Iris pigment epithelial cell (primary cell): ENCODE measurements around the gene SGIP1.
"Not testable (repeated sequence)": the region's sequence is repeated elsewhere in the genome, so short reads cannot be mapped to it uniquely, and the experiment has no call there.

Experiments used
- DNase-seq: peaks from one replicate; pipeline ENCODE4 v3.0.0-alpha.2; 2011; ENCODE audit warnings: low read depth

Gene SGIP1

DNA sequence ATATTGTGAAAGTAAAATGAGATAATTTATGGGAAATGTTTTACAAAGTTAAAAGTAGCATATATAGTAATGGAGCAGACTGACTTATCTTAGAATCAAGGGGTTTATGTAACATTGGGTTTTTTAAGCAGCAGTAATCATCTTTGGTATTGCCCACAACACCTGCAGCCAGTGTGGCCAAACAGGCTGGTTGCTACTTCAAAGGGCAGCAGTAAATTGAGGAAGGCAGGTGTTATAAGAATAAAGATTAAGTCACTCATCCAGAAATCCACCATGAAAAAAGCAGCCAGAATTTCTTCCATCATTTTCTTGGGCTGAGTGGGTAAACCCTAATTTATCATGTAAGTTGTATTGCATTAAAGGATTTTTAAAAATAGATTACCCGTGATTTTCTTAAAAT is 235.0 kb downstream of the SGIP1 start:
- no peak for DNase-seq

- DNase-seq, result no peak
Measured at GRCh38 chr1:66769512-66770229, 235.7 kb downstream of the SGIP1 start.

DNA sequence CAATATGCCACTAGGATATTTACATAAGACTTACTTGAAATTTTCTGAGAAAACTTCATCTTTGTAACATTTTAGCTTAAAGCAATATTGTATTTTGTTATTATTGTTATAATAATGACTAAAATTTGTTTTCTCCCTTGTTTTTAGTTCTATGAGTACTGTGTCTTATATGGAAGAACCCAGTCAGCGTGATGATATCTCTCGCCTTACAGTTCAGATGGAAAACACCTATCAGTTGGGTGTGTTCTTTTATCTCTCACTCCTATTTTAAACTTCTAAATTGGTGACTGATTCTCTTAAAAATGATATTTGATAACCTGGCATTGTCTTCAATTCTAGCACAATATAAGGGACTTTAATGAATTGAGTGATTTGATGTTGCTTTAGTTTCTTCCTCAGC is 236.3 kb downstream of the SGIP1 start:
- no peak for DNase-seq

GRCh38 chr1:66770694-66771093 is 236.7 kb downstream of the SGIP1 start:
- no peak for DNase-seq

GRCh38 chr1:66773227-66773626 is 239.3 kb downstream of the SGIP1 start:
- no peak for DNase-seq

- DNase-seq, result no peak
Measured at GRCh38 chr1:66774438-66774837, 240.5 kb downstream of the SGIP1 start.

DNA sequence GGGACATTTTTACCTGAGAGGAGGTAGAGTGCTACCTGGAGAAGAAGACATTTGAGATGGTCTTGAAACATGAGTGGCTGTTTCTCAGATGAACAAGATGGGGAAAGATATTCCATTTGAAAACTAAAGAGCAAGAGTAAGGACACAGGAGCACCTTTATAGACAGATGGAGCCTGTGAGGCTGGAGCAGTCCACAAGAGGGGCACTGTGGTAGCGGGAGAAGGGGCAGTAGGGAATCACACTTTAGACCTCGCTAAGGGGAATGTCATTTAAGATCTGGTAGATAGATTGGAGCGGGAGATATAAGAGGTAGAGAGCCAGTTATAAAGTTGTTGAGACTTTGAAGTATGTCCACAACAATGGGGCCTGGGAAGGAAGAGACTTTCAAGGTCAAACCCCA is 241.7 kb downstream of the SGIP1 start:
- DNase-seq, result no peak

DNA sequence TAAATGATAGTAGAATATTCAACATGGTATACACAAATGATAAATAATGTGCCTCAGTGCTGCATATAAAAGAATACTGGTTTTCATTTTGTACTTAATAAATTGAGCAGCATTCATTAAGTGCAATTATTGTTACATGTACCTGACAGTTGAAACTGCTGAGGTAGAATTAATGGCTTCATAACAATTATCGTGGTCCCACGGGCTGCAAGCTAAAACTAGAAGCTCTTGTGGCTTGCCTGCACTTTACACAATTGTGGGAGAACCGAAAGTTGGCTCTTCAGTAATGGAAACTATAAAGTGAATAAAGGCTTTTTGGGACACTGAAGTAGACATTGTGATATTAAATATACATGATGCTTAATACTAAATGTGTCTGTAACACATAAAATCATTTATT is 243.9 kb downstream of the SGIP1 start:
- no peak for DNase-seq

GRCh38 chr1:66778266-66778665 is 244.3 kb downstream of the SGIP1 start:
- no peak for DNase-seq

GRCh38 chr1:66778969-66779368 is 245.0 kb downstream of the SGIP1 start:
- DNase-seq, result no peak

DNA sequence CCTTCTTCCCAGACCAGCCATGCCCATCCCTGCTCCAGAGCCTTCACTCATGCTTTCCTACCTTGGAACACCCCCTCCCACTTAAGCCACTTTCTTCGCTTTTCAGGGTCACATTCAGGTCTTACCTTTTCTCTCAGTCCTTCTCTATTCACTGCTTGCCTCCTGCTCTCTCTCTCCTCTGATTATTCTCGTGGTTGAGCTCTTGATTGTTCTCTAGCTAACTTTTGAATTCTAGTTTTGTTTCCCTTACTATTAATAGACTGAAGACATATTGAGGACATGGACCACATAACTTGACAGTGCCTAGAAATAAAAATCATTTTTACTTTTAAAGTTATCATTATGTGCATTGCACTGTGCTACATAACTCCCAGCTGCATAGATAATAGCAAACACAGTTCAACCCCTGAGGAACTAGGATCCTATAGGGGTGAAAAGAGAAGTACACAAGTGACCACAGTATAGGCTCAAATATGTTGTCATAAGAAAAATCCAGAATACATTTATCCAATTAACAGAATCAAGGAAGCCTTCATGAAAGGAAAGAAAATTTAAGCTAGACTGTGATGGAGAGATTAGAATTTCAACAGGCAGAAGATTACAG is 245.6 kb downstream of the SGIP1 start:
- DNase-seq, result no peak

DNA sequence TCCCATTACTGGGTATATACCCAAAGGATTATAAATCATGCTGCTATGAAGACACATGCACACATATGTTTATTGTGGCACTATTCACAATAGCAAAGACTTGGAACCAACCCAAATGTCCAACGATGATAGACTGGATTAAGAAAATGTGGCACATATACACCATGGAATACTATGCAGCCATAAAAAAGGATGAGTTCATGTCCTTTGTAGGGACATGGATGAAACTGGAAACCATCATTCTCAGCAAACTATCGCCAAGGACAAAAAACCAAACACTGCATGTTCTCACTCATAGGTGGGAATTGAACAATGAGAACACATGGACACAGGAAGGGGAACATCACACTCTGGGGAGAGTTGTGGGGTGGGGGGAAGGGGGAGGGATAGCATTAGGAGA is 251.8 kb downstream of the SGIP1 start:
- not testable (repeated sequence) for DNase-seq

GRCh38 chr1:66787641-66788040 is 253.7 kb downstream of the SGIP1 start:
- DNase-seq, result no peak

GRCh38 chr1:66788231-66788939 is 254.4 kb downstream of the SGIP1 start:
- no peak for DNase-seq

GRCh38 chr1:66791621-66792610 is 258.0 kb downstream of the SGIP1 start:
- DNase-seq, result no peak

DNA sequence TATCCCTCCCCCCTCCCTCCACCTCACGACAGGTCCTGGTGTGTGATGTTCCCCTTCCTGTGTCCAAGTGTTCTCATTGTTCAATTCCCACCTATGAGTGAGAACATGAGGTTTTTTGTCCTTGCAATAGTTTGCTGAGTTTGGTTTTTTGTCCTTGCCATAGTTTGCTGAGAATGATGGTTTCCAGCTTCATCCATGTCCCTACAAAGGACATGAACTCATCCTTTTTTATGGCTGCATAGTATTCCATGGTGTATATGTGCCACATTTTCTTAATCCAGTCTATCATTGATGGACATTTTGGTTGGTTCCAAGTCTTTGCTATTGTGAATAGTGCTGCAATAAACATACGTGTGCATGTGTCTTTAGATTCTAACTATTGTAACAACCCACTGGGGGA is 261.9 kb downstream of the SGIP1 start:
- not testable (repeated sequence) for DNase-seq
